GM15510 (cell line): Measurements from ENCODE around the gene CUEDC2.

ENCODE experiments used
- POLR2A ChIP-seq: IDR thresholded peaks from 3 replicates; pipeline ENCODE4 v1.6.1; 2011; ENCODE audit warnings: borderline replicate concordance; ENCODE audit not compliant: insufficient read length; ENCODE audit errors: extremely low read depth

Gene CUEDC2

GRCh38 chr10:102394079-102394800 is 38.1 kb downstream of the CUEDC2 start:
- peak; percentile 83 for TF ChIP-seq POLR2A

- TF ChIP-seq POLR2A = no peak
Observed at GRCh38 chr10:102393411-102394078, 38.8 kb downstream of the CUEDC2 start.

DNA sequence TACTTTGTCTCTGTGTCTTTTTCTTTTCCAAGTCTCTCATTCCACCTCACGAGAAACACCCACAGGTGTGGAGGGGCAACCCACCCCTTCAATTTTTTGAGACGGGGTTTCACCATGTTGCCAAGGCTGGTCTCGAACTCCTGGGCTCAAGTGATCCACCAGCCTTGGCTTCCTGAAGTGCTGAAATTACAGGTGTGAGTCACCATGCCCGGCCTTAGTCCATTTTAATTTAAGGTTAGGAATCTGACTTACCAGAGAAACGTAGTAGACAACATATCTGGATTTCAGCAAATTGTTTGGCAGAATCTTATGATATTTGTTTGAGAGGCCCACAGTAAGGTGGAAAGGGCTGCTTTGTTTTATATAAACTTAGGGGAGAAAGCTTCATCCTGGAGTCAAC is 40.1 kb downstream of the CUEDC2 start:
- no peak for TF ChIP-seq POLR2A

GRCh38 chr10:102389894-102390293 is 42.5 kb downstream of the CUEDC2 start:
- no peak for TF ChIP-seq POLR2A

DNA sequence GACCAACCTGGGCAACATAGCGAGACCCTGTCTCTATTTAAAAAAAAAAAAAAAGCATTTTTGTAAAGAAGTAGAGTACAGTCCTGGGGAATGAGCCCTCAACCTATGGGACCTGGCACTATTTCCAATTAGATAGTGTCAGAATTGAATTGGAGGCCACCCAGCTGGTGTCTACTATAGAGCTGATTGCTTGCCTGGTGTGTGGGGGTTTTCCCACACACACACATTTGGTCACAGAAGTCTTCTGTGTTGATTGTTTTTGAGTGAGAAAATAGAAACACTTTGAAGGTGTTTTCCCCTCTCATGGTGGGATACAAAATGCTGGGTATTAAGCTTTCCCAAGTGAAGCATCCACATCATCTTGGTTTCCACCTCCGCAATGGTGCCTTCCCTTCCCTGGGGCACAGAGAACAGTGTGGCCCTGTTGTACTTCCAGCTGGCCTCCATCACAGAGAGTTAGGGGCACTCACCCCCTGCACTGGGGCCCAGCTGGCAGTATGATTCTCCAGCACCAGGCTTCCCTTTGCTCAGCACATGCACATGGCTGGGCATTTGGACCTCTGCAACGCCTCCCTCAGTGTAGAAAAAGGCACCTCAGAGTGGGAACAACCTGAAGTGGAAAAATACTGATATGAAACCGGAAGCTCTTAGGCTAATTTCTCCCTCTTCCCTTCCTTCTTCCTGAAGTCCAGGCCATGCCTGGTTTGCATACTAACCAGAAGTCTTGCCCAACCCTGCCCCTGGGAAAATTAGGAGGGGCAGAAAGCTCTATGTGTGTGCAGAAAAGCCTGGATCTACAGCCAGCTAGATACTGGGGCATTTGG is 47.6 kb downstream of the CUEDC2 start:
- no peak for TF ChIP-seq POLR2A

GRCh38 chr10:102384053-102384452 is 48.3 kb downstream of the CUEDC2 start:
- no peak for TF ChIP-seq POLR2A

GRCh38 chr10:102382871-102383270 is 49.5 kb downstream of the CUEDC2 start:
- no peak for TF ChIP-seq POLR2A

DNA sequence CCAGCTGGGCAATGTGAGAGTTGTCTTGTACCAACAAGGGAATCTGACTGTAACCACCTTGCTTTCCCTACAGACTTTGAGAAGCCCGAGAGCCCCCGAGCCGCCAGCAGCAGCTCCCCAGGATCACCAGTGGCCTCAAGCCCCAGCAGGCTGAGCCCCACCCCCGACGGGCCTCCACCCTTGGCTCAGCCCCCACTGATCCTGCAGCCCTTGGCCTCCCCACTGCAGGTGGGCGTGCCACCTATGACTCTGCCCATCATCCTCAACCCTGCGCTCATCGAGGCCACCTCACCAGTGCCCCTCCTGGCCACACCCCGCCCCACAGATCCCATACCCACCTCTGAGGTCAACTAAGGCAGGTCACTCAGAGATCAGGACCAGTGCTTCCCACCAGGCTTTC is 50.4 kb downstream of the CUEDC2 start:
- TF ChIP-seq POLR2A = no peak

GRCh38 chr10:102379383-102379782 is 53.0 kb downstream of the CUEDC2 start:
- no peak for TF ChIP-seq POLR2A

DNA sequence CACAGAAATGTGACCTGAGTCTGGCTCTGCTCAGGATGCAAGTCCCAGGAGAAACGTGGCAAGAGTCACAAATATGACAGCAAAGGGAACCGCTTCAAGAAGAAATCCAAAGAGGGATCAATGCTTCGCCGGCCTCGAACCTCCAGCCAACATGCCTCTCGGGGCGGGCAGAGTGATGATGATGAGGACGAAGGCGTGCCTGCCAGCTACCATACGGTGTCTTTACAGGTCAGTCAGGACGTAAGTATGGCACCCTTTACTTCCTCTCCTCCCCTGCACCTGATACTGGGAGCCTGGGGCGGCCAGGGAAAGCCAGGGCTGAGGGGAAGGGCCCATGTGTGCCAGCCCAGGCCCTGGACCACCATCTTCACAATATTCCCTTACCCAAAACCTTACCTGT is 55.5 kb downstream of the CUEDC2 start:
- TF ChIP-seq POLR2A = no peak

- no peak for TF ChIP-seq POLR2A
Observed at GRCh38 chr10:102375867-102376266, 56.5 kb downstream of the CUEDC2 start.

GRCh38 chr10:102375250-102375649 is 57.1 kb downstream of the CUEDC2 start:
- no peak for TF ChIP-seq POLR2A
